GM21447 (cell line): Measurements from ENCODE around the gene PLIN3.
"Not testable (repeated sequence)": the region's sequence is repeated elsewhere in the genome, so short reads cannot be mapped to it uniquely, and the experiment has no call there.

Source experiments
- ATAC-seq: cut with Tn5 transposase; IDR thresholded peaks from one replicate; pipeline ENCODE4 v1.9.1; 2021; ENCODE audit not compliant: unreplicated experiment

PLIN3 gene

GRCh38 chr19:4847190-4847973, 20.1 kb downstream of the PLIN3 start:
- ATAC-seq = no peak

- ATAC-seq = not testable (repeated sequence)
Measured at GRCh38 chr19:4845975-4846374, 21.5 kb downstream of the PLIN3 start.

GRCh38 chr19:4844348-4845179, 22.9 kb downstream of the PLIN3 start:
- no peak for ATAC-seq

GRCh38 chr19:4843647-4843965, 23.9 kb downstream of the PLIN3 start:
- ATAC-seq = no peak

- no peak for ATAC-seq
Measured at GRCh38 chr19:4839192-4839591, 28.3 kb downstream of the PLIN3 start.

GRCh38 chr19:4832776-4833175, 34.7 kb downstream of the PLIN3 start:
- no peak for ATAC-seq

GRCh38 chr19:4831979-4832340, 35.5 kb downstream of the PLIN3 start:
- ATAC-seq = not testable (repeated sequence)

GRCh38 chr19:4831304-4831978, 36.0 kb downstream of the PLIN3 start, which contains the start of gene TICAM1:
Gene TICAM1, minus strand, starts transcription at chr19:4831712. Its CDS starts 13,335 bp downstream, at chr19:4818377.
- peak; percentile 64 for ATAC-seq

GRCh38 chr19:4830768-4831265, 36.6 kb downstream of the PLIN3 start:
- no peak for ATAC-seq

- no peak for ATAC-seq
Measured at GRCh38 chr19:4830332-4830731, 37.1 kb downstream of the PLIN3 start.

GRCh38 chr19:4829001-4829712, 38.3 kb downstream of the PLIN3 start:
- ATAC-seq = no peak

GRCh38 chr19:4823577-4823976, 43.9 kb downstream of the PLIN3 start:
- ATAC-seq = no peak

GRCh38 chr19:4822354-4822753, 45.1 kb downstream of the PLIN3 start:
- ATAC-seq = not testable (repeated sequence)

GRCh38 chr19:4821265-4821664, 46.2 kb downstream of the PLIN3 start:
- no peak for ATAC-seq

GRCh38 chr19:4817467-4818277, 49.8 kb downstream of the PLIN3 start:
- ATAC-seq = no peak

GRCh38 chr19:4816950-4817278, 50.6 kb downstream of the PLIN3 start:
- no peak for ATAC-seq

- no peak for ATAC-seq
Measured at GRCh38 chr19:4816202-4816949, 51.1 kb downstream of the PLIN3 start.

- no peak for ATAC-seq
Measured at GRCh38 chr19:4815426-4816201, 51.9 kb downstream of the PLIN3 start.
